ENCODE measurements around the gene RIMBP2.

RIMBP2 gene

GRCh38 chr12:130451001-130451930 is 264.8 kb downstream of the RIMBP2 start:
- no CpG with 5 or more reads among the region's 41 CpGs for WGBS (ENCODE audit: extremely low coverage, insufficient coverage, low lambda C conversion rate)
- Histone ChIP-seq H4K5ac (ENCODE audit: low read length) (no peak overlapping the region), H3K36me3 (ENCODE audit: control insufficient read depth, insufficient read depth, low read length) (no peaks in the 10 kb centered on the region), H3K9ac (ENCODE audit: low read length) (no peak overlapping the region), H3K23ac (ENCODE audit: low read length) (no peak overlapping the region), H3K27ac (ENCODE audit: low read depth, low read length) (no peak overlapping the region), H3K4ac (ENCODE audit: low read depth, low read length) (no peak overlapping the region), H2BK15ac (replicated peaks; ENCODE audit: low read depth) (no peak overlapping the region), H3K79me1 (ENCODE audit: low read length) (no peaks in the 10 kb centered on the region), H3K4me3 (ENCODE audit: low read length) (no peak overlapping the region), H3K56ac (ENCODE audit: low read length) (no peak overlapping the region), H3K4me1 (ENCODE audit: control insufficient read depth, low read depth, low read length) (no peaks in the 10 kb centered on the region), H2BK120ac (ENCODE audit: low read depth, low read length) (no peak overlapping the region), H3K4me2 (ENCODE audit: low read length) (no peak overlapping the region), H2AK5ac (ENCODE audit: low read length) (no peak overlapping the region), H2BK5ac (ENCODE audit: low read length) (no peak overlapping the region), H4K8ac (ENCODE audit: low read depth, low read length) (no peak overlapping the region), H3K79me2 (ENCODE audit: control insufficient read depth, insufficient read depth, low read length) (no peaks in the 10 kb centered on the region), H3K27me3 (ENCODE audit: insufficient read depth, low read length, poor library complexity) (no peaks in the 10 kb centered on the region), H3K18ac (ENCODE audit: low read length) (no peak overlapping the region)
- DNase-seq = no peak

DNA sequence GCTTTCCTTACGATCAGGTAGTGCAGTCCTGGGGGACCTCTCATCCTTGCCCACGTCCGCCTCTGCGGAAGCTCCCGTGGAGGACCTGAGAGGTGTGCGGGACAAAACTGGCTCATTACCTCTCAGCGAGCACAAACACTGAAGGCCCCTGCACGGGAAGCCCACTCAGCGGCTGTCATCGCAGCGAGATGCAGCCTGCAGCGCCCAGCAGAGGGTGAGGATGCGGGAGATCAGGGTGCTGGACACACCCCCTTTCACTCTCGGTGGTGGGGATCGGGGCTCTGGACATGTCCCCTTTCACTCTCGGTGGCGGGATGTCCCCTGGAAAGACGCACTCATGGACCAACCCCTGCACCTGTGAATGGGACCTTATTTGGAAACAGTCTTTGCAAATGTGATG is 266.8 kb downstream of the RIMBP2 start:
- Histone ChIP-seq H3K36me3 (ENCODE audit: control insufficient read depth, insufficient read depth, low read length) (no peaks in the 10 kb centered on the region), H3K56ac (ENCODE audit: low read length) (no peak overlapping the region), H2AK5ac (ENCODE audit: low read length) (no peak overlapping the region), H3K9ac (ENCODE audit: low read length) (no peak overlapping the region), H3K4me1 (ENCODE audit: control insufficient read depth, low read depth, low read length) (no peaks in the 10 kb centered on the region), H3K27ac (ENCODE audit: low read depth, low read length) (no peak overlapping the region), H3K27me3 (ENCODE audit: insufficient read depth, low read length, poor library complexity) (no peaks in the 10 kb centered on the region), H3K4ac (ENCODE audit: low read depth, low read length) (no peak overlapping the region), H3K4me2 (ENCODE audit: low read length) (no peak overlapping the region), H4K5ac (ENCODE audit: low read length) (no peak overlapping the region), H4K8ac (ENCODE audit: low read depth, low read length) (no peak overlapping the region), H3K79me2 (ENCODE audit: control insufficient read depth, insufficient read depth, low read length) (no peaks in the 10 kb centered on the region), H2BK15ac (replicated peaks; ENCODE audit: low read depth) (no peak overlapping the region), H3K79me1 (ENCODE audit: low read length) (no peaks in the 10 kb centered on the region), H3K4me3 (ENCODE audit: low read length) (no peak overlapping the region), H3K18ac (ENCODE audit: low read length) (no peak overlapping the region), H3K23ac (ENCODE audit: low read length) (no peak overlapping the region), H2BK5ac (ENCODE audit: low read length) (no peak overlapping the region), H2BK120ac (ENCODE audit: low read depth, low read length) (no peak overlapping the region)
- no CpG with 5 or more reads among the region's 18 CpGs for WGBS (ENCODE audit: extremely low coverage, insufficient coverage, low lambda C conversion rate)
- DNase-seq = no peak

DNA sequence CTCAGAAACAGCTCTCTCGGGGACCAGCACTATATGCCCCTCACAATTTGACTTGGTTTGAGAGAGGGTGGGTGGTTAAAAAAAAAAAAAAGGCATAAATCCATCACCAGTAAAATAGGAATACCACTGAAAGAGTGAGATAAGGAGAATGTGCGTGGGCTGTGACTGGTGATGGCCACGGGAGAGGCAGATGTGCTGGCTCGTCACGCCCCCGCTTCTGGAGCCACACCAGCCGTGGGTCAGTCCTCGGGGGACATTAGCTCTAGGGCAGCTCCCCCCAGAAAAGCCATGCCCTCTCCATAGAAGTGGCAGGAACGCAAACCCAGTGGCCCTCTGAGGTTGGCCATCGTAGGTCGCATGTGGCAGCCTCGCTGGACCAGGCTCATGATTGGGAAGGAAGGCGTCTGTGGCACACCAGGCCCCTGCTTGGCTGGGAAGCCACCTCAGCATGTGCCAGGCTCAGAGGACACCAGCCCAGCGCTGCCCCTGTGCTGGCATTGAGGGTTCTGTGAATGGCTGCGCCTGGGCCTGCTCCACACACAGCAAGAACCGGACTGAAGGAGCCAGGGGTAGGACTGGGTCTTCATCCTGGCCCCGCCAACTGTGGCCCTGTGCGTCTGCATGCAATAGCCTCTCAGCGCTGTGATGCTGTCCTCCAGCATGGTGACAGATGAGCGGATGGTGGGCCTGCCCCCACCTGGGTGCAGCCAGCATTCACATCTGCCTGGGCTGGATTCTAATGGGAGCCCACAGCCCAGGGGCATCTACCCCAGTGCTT is 267.9 kb downstream of the RIMBP2 start:
- Histone ChIP-seq H4K8ac (ENCODE audit: low read depth, low read length) (no peak overlapping the region), H3K27ac (ENCODE audit: low read depth, low read length) (no peak overlapping the region), H3K4me3 (ENCODE audit: low read length) (no peak overlapping the region), H3K56ac (ENCODE audit: low read length) (no peak overlapping the region), H4K5ac (ENCODE audit: low read length) (no peak overlapping the region), H2BK15ac (replicated peaks; ENCODE audit: low read depth) (no peak overlapping the region), H3K18ac (ENCODE audit: low read length) (no peak overlapping the region), H3K4me1 (ENCODE audit: control insufficient read depth, low read depth, low read length) (no peaks in the 10 kb centered on the region), H3K79me1 (ENCODE audit: low read length) (no peaks in the 10 kb centered on the region), H2AK5ac (ENCODE audit: low read length) (no peak overlapping the region), H2BK120ac (ENCODE audit: low read depth, low read length) (no peak overlapping the region), H3K36me3 (ENCODE audit: control insufficient read depth, insufficient read depth, low read length) (no peaks in the 10 kb centered on the region), H3K4me2 (ENCODE audit: low read length) (no peak overlapping the region), H2BK5ac (ENCODE audit: low read length) (no peak overlapping the region), H3K9ac (ENCODE audit: low read length) (no peak overlapping the region), H3K27me3 (ENCODE audit: insufficient read depth, low read length, poor library complexity) (no peaks in the 10 kb centered on the region), H3K23ac (ENCODE audit: low read length) (no peak overlapping the region), H3K79me2 (ENCODE audit: control insufficient read depth, insufficient read depth, low read length) (no peaks in the 10 kb centered on the region), H3K4ac (ENCODE audit: low read depth, low read length) (no peak overlapping the region)
- WGBS (ENCODE audit: extremely low coverage, insufficient coverage, low lambda C conversion rate) = no CpG with 5 or more reads among the region's 20 CpGs
- no peak for DNase-seq

DNA sequence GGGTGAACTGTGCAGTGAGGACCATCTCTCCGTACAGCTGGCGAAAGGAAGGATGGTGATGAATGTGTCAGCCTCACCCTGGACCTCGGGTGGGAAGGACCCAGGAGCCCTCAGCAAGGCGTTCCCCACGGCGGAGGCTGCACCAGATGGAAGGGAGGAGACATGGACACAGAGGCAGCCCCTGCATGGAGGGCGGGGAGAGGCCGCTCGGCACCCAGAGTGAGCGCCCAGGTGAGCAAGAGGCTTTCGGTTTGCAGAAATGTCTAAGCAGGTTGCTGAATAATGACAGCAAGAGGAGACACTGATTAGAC is 268.5 kb downstream of the RIMBP2 start:
- Histone ChIP-seq H3K4me3 (ENCODE audit: low read length) (no peak overlapping the region), H3K79me1 (ENCODE audit: low read length) (no peaks in the 10 kb centered on the region), H3K27me3 (ENCODE audit: insufficient read depth, low read length, poor library complexity) (no peaks in the 10 kb centered on the region), H3K56ac (ENCODE audit: low read length) (no peak overlapping the region), H3K18ac (ENCODE audit: low read length) (no peak overlapping the region), H4K5ac (ENCODE audit: low read length) (no peak overlapping the region), H4K8ac (ENCODE audit: low read depth, low read length) (no peak overlapping the region), H3K4me2 (ENCODE audit: low read length) (no peak overlapping the region), H3K27ac (ENCODE audit: low read depth, low read length) (no peak overlapping the region), H3K36me3 (ENCODE audit: control insufficient read depth, insufficient read depth, low read length) (no peaks in the 10 kb centered on the region), H3K23ac (ENCODE audit: low read length) (no peak overlapping the region), H3K9ac (ENCODE audit: low read length) (no peak overlapping the region), H2BK5ac (ENCODE audit: low read length) (no peak overlapping the region), H2BK120ac (ENCODE audit: low read depth, low read length) (no peak overlapping the region), H2AK5ac (ENCODE audit: low read length) (no peak overlapping the region), H3K4me1 (ENCODE audit: control insufficient read depth, low read depth, low read length) (no peaks in the 10 kb centered on the region), H2BK15ac (replicated peaks; ENCODE audit: low read depth) (no peak overlapping the region), H3K79me2 (ENCODE audit: control insufficient read depth, insufficient read depth, low read length) (no peaks in the 10 kb centered on the region), H3K4ac (ENCODE audit: low read depth, low read length) (no peak overlapping the region)
- no peak for DNase-seq
- WGBS (ENCODE audit: extremely low coverage, insufficient coverage, low lambda C conversion rate) = no CpG with 5 or more reads among the region's 11 CpGs

DNA sequence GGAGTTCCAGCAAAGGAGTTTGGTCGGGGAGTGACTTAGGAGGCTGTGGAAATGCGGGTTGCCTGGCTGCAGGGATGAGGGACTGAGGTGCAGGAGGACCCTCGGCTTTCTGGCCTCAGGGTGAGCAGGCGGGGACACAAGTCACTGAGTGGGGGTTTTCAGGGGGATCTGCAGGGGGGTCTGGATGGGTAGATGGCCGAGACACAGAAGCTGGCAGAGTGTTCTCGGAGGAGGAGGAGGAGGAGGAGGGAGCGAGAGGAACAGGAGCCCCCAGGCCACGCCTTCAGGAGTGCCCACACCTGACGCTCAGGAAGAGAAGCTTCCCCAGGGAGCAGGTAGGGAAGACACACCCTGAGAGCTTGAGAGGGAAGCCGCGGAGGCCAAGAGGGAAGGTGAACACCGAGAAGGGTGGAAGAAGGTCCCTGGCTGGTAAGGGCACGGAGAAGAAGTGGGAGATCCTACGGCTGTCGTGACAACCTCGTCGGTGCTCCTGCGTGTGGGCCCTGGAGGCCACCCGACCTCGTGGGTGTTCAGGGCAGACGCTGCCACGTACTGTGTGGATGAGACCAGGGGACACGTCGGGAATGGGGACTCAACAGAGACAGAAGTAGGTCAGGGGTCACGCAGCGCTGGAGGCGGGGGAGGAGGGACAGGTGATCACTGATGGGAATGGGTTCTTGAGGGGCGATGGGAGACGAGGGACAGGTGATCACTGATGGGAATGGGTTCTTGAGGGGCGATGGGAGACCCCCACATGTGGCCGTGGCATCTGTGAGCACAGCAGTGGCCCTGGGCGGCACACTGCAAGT is 269.0 kb downstream of the RIMBP2 start:
- Histone ChIP-seq H3K9ac (ENCODE audit: low read length) (no peak overlapping the region), H3K27me3 (ENCODE audit: insufficient read depth, low read length, poor library complexity) (no peaks in the 10 kb centered on the region), H2BK5ac (ENCODE audit: low read length) (no peak overlapping the region), H3K18ac (ENCODE audit: low read length) (no peak overlapping the region), H3K4me2 (ENCODE audit: low read length) (no peak overlapping the region), H2AK5ac (ENCODE audit: low read length) (no peak overlapping the region), H2BK120ac (ENCODE audit: low read depth, low read length) (no peak overlapping the region), H3K4ac (ENCODE audit: low read depth, low read length) (no peak overlapping the region), H3K23ac (ENCODE audit: low read length) (no peak overlapping the region), H3K36me3 (ENCODE audit: control insufficient read depth, insufficient read depth, low read length) (no peaks in the 10 kb centered on the region), H4K5ac (ENCODE audit: low read length) (no peak overlapping the region), H3K79me2 (ENCODE audit: control insufficient read depth, insufficient read depth, low read length) (no peaks in the 10 kb centered on the region), H3K4me3 (ENCODE audit: low read length) (no peak overlapping the region), H3K4me1 (ENCODE audit: control insufficient read depth, low read depth, low read length) (no peaks in the 10 kb centered on the region), H3K27ac (ENCODE audit: low read depth, low read length) (no peak overlapping the region), H4K8ac (ENCODE audit: low read depth, low read length) (no peak overlapping the region), H3K79me1 (ENCODE audit: low read length) (no peaks in the 10 kb centered on the region), H3K56ac (ENCODE audit: low read length) (no peak overlapping the region), H2BK15ac (replicated peaks; ENCODE audit: low read depth) (no peak overlapping the region)
- no peak for DNase-seq
- no CpG with 5 or more reads among the region's 32 CpGs for WGBS (ENCODE audit: extremely low coverage, insufficient coverage, low lambda C conversion rate)

Data from mesendoderm (in vitro differentiated cells).